GM12891 (cell line): ENCODE results near the gene COPB1.

Experiments
- POLR2A ChIP-seq: IDR thresholded peaks from 2 replicates; pipeline ENCODE4 v1.6.1; 2011; ENCODE audit warnings: low read depth, low read length, control low read depth
- POLR2AphosphoS5 ChIP-seq: IDR thresholded peaks from 2 replicates; pipeline ENCODE4 v1.6.1; 2011; ENCODE audit warnings: low read depth, low read length, control low read depth
- TAF1 ChIP-seq: IDR thresholded peaks from 2 replicates; pipeline ENCODE4 v1.6.1; 2011; ENCODE audit warnings: low read depth, low read length, control low read depth

GRCh38 chr11:14539982-14540421 lies 40.4 kb upstream of the COPB1 start:
- TF ChIP-seq POLR2AphosphoS5 (no peak), POLR2A (no peak), TAF1 (no peak)
